A549 treated with RU486 at 1 μM for 4 hours (cell line): ENCODE measurements around the gene DISP1. TPM values are rescaled to one million over a fixed set of nuclear protein-coding genes. Genes with fewer than 3 reads are reported as not detected.

ENCODE experiments used
- total RNA-seq: library from RNA; stranded (reverse); fragments of 200-300 nt; extraction: Qiagen RNA extraction; gene quantifications from 5 replicates; pipeline ENCODE4 v1.2.3, GENCODE V29; 2022; ENCODE audit warnings: low read depth

The DISP1 gene, protein sequence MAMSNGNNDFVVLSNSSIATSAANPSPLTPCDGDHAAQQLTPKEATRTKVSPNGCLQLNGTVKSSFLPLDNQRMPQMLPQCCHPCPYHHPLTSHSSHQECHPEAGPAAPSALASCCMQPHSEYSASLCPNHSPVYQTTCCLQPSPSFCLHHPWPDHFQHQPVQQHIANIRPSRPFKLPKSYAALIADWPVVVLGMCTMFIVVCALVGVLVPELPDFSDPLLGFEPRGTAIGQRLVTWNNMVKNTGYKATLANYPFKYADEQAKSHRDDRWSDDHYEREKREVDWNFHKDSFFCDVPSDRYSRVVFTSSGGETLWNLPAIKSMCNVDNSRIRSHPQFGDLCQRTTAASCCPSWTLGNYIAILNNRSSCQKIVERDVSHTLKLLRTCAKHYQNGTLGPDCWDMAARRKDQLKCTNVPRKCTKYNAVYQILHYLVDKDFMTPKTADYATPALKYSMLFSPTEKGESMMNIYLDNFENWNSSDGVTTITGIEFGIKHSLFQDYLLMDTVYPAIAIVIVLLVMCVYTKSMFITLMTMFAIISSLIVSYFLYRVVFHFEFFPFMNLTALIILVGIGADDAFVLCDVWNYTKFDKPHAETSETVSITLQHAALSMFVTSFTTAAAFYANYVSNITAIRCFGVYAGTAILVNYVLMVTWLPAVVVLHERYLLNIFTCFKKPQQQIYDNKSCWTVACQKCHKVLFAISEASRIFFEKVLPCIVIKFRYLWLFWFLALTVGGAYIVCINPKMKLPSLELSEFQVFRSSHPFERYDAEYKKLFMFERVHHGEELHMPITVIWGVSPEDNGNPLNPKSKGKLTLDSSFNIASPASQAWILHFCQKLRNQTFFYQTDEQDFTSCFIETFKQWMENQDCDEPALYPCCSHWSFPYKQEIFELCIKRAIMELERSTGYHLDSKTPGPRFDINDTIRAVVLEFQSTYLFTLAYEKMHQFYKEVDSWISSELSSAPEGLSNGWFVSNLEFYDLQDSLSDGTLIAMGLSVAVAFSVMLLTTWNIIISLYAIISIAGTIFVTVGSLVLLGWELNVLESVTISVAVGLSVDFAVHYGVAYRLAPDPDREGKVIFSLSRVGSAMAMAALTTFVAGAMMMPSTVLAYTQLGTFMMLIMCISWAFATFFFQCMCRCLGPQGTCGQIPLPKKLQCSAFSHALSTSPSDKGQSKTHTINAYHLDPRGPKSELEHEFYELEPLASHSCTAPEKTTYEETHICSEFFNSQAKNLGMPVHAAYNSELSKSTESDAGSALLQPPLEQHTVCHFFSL (N-terminal part only)
- 1.4 to 2.3 TPM (median 1.7 TPM) in 5 replicates for total RNA-seq

DNA sequence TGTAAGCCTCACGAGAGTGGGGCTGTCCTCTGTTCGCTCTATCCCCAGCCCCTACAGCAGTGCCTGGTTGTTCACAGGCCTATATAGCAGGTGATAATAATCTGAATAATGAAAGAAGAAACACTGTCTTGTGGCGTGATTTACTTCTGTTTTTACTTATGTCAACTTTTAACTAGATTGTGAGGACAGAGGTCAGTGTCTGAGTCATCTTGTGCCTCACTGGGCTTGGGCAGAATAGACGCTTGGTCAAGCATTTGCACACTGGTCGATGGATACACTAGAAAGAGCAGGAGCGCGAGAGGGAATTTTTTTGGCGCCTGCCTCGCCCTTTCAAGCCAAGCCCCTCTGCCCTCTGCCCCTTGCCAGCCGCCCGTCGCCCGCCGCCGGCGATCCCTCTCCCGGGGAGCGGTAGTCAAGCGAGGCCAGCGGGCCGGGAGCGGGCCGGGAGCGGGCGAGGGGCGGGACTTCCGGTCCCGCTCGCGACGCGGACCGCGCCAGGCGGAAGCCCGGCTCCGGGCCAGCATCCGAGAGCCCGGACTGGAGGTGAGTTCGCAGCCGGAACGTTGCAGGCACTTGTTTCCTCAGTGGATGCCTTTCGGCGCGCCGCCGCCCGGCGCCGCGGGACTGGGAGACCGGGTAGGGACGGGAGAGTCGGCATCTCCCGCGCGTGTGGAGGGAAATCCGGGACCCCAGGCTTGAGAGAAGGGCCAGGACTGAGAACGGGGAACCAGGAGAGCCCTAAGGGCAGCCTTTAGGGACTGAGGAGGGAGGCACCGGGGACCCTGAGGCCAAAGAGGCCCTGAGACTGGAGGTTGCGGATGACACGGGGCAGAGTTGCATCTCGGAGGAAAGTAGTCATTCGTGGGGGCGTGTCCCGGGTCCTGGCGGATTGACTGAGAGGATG lies at the start of gene DISP1:
Gene DISP1, plus strand, starts transcription at position 504 of the 904 bp plus-strand sequence. CDS start 127,785 bp downstream, outside the sequence.

Other genes starting within 250 kb of the DISP1 start
- gene TAF1A, start 225.1 kb upstream of the DISP1 start, total RNA-seq: 8.6 to 12.8 TPM (median 12.0 TPM) in 5 replicates
- 19.5 to 22.6 TPM (median 22.3 TPM) in 5 replicates for gene MIA3, start 196.9 kb upstream of the DISP1 start, total RNA-seq
- gene AIDA, start 102.5 kb upstream of the DISP1 start, total RNA-seq: 40.0 to 70.0 TPM (median 67.4 TPM) in 5 replicates
- gene BROX, start 102.5 kb upstream of the DISP1 start, total RNA-seq: 11.3 to 23.0 TPM (median 20.5 TPM) in 5 replicates
- gene FAM177B, start 77.8 kb upstream of the DISP1 start, total RNA-seq: not detected in 5 replicates